AG09319 (cell line): ENCODE data around the gene SDHAF1.
"Not testable (repeated sequence)": the region's sequence is repeated elsewhere in the genome, so short reads cannot be mapped to it uniquely, and the experiment has no call there.

ENCODE experiments used
- DNase-seq: peaks from one replicate; pipeline ENCODE4 v3.0.0-alpha.2; 2010; ENCODE audit warnings: low read depth; ENCODE audit errors: extremely low read depth
- TF ChIP-seq, protein P1 (sequence below): IDR thresholded peaks from 2 replicates; pipeline ENCODE4 v1.5.1; 2011; ENCODE audit warnings: low read depth, mild to moderate bottlenecking, inconsistent platforms, low read length, moderate library complexity

The SDHAF1 gene

DNA sequence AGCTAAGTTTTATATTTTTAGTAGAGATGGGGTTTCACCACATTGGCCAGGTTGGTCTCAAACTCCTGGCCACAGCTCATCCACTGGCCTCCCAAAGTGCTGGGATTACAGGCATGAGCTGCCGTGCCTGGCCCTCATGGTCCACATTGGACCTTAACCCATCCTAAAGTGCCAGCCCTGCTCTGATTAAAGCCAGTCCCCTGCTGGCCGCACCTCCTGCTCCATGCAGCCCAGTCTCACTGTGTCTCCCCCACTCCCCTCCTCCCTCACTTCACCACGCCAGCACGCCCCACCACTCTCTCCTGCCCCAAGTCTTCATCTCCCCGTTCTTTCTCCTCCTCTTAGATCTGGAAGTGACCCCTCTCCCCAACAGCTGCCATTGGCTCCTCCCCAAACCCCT, 16.7 kb upstream of the SDHAF1 start:
- DNase-seq, result no peak
- TF ChIP-seq, protein P1, sequence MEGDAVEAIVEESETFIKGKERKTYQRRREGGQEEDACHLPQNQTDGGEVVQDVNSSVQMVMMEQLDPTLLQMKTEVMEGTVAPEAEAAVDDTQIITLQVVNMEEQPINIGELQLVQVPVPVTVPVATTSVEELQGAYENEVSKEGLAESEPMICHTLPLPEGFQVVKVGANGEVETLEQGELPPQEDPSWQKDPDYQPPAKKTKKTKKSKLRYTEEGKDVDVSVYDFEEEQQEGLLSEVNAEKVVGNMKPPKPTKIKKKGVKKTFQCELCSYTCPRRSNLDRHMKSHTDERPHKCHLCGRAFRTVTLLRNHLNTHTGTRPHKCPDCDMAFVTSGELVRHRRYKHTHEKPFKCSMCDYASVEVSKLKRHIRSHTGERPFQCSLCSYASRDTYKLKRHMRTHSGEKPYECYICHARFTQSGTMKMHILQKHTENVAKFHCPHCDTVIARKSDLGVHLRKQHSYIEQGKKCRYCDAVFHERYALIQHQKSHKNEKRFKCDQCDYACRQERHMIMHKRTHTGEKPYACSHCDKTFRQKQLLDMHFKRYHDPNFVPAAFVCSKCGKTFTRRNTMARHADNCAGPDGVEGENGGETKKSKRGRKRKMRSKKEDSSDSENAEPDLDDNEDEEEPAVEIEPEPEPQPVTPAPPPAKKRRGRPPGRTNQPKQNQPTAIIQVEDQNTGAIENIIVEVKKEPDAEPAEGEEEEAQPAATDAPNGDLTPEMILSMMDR, result no peak

DNA sequence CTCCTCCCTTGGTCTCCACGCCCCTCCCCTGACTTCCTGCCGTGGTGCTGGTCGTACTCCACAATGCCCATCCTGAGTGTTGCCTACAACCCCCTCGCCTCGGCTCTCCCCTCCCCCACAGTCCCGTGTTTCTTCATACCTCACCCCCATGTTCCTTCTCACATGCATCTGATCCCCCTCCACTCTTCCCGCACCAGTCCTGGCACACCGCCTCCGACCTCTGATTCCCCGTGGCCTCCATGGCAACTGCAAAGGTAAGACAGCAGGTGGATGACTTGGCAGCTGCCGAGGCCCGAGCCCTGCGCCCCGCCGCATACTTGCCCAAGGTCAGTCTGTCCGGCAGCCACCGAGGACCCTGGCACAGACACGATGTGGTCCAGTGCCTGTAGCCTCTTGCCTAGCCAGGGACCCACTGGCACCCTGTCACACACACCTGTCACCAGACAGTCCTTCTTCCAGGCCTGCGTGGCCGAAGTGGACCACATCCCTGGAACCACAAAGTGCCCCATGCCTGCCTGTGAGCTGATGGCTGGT, 16.1 kb upstream of the SDHAF1 start:
- TF ChIP-seq, protein P1, result no peak
- DNase-seq, result no peak

DNA sequence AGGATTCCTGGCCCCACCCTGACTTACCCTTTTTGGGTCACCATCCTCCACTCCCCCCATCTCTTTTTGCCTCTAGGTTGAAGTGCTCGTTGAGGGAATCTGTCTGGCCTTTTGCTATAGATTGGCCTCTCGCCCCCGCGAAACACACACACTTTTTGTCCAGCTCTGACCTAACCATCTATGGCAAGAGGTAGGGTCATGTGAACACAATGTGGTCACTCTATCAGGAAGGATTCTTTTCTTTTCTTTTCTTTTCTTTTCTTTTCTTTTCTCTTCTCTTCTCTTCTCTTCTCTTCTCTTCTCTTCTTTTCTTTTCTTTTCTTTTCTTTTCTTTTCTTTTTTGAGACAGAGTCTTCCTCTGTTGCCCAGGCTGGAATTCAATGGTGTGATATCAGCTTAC, 14.0 kb upstream of the SDHAF1 start:
- not testable (repeated sequence) for DNase-seq

DNA sequence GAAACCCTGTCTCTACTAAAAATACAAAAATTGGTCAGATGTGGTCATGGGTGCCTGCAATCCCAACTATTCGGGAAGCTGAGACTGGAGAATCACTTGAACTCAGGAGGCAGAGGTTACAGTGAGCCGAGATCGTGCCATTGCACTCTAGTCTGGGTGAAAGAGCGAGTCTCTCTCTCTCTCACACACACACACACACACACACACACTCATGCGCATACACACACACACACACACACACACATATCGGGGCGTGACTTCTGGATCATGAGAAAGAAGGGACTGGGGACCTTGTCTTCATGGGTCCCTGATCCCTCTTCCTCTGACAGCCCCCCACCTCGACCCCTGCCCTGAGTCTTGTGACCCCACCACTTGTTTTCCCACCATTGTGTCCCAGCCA, 11.8 kb upstream of the SDHAF1 start:
- TF ChIP-seq, protein P1, result no peak
- no peak for DNase-seq

DNA sequence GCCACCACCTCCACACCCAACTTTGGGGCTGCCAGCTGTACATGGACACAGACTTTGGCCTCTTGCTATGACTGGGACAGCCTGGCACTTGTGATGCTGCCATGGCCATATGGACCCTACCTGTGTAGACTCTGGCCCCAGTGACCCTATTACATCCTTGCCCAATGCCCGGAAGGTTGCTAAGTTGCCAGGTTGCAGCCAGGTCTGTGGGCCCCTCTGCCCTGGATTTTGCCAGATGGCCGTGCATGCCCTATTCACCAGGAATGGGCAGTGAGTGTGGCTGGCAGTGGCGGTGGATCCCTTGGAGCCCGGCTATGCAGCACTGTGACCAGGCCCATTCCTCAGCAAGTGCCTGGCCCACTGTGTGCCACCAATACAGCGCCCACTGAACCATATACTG, 8.9 kb upstream of the SDHAF1 start:
- no peak for DNase-seq
- TF ChIP-seq, protein P1, result no peak

DNA sequence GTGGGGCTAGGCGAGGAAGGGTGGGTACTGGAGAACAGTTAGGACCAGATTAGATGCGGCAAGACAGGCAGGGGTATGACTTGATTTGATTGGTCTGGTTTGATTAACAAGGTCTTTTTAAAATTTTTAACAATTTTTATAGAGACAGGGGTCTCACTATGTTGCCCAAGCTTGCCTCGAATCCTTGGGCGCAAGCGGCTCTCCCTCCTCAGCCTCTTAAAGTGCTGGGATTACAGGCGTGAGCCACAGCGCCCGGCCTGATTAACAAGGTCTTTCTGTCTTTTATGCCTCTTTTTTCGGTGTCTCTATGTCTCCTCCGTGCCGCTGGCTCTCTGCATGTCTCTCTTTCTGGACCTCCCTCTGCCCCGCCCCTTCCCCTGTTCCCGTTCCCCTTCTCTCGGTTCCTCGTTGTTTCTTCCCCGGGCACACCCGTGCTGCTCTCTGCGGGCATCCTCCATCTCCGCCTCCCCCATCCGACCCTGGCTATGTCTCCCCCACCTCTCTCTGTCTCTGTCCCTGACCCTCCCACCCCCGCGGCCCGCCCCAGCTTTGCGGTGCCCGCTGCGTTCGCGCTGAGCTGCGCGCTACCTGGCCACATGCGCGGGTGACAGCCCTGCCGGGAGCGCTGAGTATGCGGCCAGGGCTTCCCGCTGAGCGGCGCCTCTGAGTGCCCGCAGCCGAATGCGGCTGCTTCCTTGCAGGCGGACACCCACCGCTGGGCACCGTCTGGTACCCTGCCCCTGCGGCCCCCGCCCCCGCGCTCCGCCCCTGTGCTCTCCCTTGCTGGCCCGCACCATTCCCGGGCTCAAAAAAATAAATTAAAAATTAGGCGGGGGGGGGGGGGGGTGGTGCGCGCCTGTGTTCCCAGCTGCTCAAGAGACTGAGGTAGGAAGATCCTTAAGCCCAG, 8.1 kb upstream of the SDHAF1 start:
- TF ChIP-seq, protein P1, result no peak
- DNase-seq, result no peak

DNA sequence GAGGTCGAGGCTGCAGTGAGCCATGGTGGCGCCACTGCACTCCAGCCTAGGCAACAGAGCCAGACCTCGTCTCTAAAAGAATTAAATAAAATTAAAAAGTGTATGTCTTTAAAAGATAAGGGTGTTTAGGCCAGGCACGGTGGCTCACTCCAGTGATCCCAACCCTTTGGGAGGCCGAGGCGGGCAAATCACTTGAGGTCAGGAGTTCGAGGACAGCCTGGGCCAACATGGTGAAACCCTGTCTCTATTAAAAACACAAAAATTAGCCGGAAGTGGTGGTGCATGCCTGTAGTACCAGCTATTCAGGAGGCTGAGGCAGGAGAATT, 7.5 kb upstream of the SDHAF1 start:
- TF ChIP-seq, protein P1, result no peak
- DNase-seq, result no peak

DNA sequence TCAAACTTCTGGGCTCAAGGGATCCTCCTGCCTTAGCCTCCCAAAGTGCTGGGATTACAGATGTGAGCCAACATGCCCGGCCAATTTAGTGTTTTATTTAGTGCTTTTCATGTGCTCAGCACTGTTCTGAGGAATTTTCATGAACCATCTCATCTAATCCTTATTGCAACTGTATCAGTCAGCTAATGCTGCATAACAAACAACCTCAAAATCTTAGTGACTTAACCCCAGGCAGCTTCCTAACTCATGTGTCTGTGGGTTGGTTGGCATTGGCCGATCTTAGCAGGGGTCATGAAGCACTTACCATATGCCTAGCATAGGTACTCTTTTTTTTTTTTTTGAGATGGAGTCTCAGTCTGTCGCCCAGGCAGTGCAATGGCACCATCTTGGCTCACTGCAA, 6.2 kb upstream of the SDHAF1 start:
- DNase-seq, result no peak
- TF ChIP-seq, protein P1, result no peak
